H1 (cell line): Measurements from ENCODE around the gene FIGNL2. TPM values are rescaled to one million over a fixed set of nuclear protein-coding genes. Genes with fewer than 3 reads are reported as not detected.

Source experiments
- CTCF ChIA-PET: fragments of 300-600 bp; sonication (Branson Sonifier 250); formaldehyde crosslinking; loops from one replicate; lab custom pipeline; 2021; ENCODE audit not compliant: partially characterized antibody; lab: Charles Lee
- POLR2A ChIA-PET: fragments of 300-600 bp; sonication (Branson Sonifier 250); formaldehyde crosslinking; loops from one replicate; lab custom pipeline; 2021; ENCODE audit warnings: inconsistent platforms; ENCODE audit not compliant: partially characterized antibody; lab: Charles Lee
- DNase-seq, 2 experiments: peaks; one replicate each; pipeline versions ENCODE4 v3.0.0 to v3.0.0-alpha.2; 2010 to 2022; ENCODE audit warnings: low spot score in 2 of 2, low read depth in 1 of 2, mixed read lengths in 1 of 2
- FAIRE-seq: peaks from 2 replicates; lab custom pipeline; 2011; peaks lifted over from hg19 to GRCh38; lab: Jason Lieb, UNC
- H2AFZ ChIP-seq: 2 replicates; pipeline ENCODE4 v1.8.1; 2012; ENCODE audit warnings: low read length, inconsistent platforms
- H2AK5ac ChIP-seq: 2 replicates; pipeline ENCODE4 v1.6.1; 2013; ENCODE audit warnings: low read depth, low read length
- H2BK120ac ChIP-seq: replicated peaks from 2 replicates; pipeline ENCODE3; 2013; ENCODE audit warnings: low read depth, low read length, inconsistent platforms
- H2BK12ac ChIP-seq: 2 replicates; pipeline ENCODE4 v1.6.1; 2013; ENCODE audit warnings: low read depth, low read length
- H2BK15ac ChIP-seq: 2 replicates; pipeline ENCODE4 v1.6.1; 2013; ENCODE audit warnings: low read length
- H2BK20ac ChIP-seq: 2 replicates; pipeline ENCODE4 v1.6.1; 2013; ENCODE audit warnings: low read length
- H2BK5ac ChIP-seq: 2 replicates; pipeline ENCODE4 v1.6.1; 2013; ENCODE audit warnings: low read depth, low read length
- H3K14ac ChIP-seq: 2 replicates; pipeline ENCODE4 v1.6.1; 2013; ENCODE audit warnings: inconsistent platforms; ENCODE audit not compliant: insufficient read length
- H3K18ac ChIP-seq: 2 replicates; pipeline ENCODE4 v1.6.1; 2013; ENCODE audit warnings: low read length; ENCODE audit errors: extremely low read depth
- H3K23ac ChIP-seq: 2 replicates; pipeline ENCODE4 v1.6.1; 2013; ENCODE audit warnings: inconsistent platforms; ENCODE audit not compliant: insufficient read length
- H3K23me2 ChIP-seq: 2 replicates; pipeline ENCODE4 v1.6.1; 2013; ENCODE audit warnings: low read depth, low read length
- H3K27ac ChIP-seq: 2 replicates; pipeline ENCODE4 v1.6.1; 2011; ENCODE audit warnings: low read depth, low read length, inconsistent platforms
- H3K27me3 ChIP-seq, 4 experiments: replicated peaks in 1 of 4; 1 replicate in 1 of 4; 2 replicates in 3 of 4; pipeline versions ENCODE4 v1.6.1 to v1.8.1; 2011 to 2013; ENCODE audit warnings: low read length in 3 of 4, mild to moderate bottlenecking in 3 of 4, inconsistent platforms in 2 of 4, mixed read lengths in 2 of 4, moderate library complexity in 1 of 4; ENCODE audit not compliant: control insufficient read depth in 3 of 4, insufficient read depth in 3 of 4; ENCODE audit errors: extremely low read depth in 1 of 4
- H3K36me3 ChIP-seq, 4 experiments: 2 replicates each; pipeline versions ENCODE4 v1.6.1 to v1.8.1; 2011 to 2013; ENCODE audit warnings: mild to moderate bottlenecking in 4 of 4, low read length in 3 of 4, moderate library complexity in 2 of 4, control low read depth in 1 of 4, inconsistent platforms in 1 of 4; ENCODE audit not compliant: insufficient read depth in 4 of 4, control insufficient read depth in 2 of 4
- H3K4ac ChIP-seq: replicated peaks from 2 replicates; pipeline ENCODE3; 2013; ENCODE audit warnings: low read length, low read depth, mixed read lengths, inconsistent platforms; ENCODE audit not compliant: insufficient read length
- H3K4me1 ChIP-seq, 4 experiments: replicated peaks in 1 of 4; 1 replicate in 1 of 4; 2 replicates in 3 of 4; pipeline versions ENCODE4 v1.6.1 to v1.8.1; 2011 to 2013; ENCODE audit warnings: low read length in 3 of 4, inconsistent platforms in 2 of 4, mixed read lengths in 1 of 4; ENCODE audit not compliant: insufficient read depth in 4 of 4, control insufficient read depth in 3 of 4
- H3K4me2 ChIP-seq, 2 experiments: 2 replicates each; pipeline versions ENCODE4 v1.6.1 to v1.8.1; 2011 to 2013; ENCODE audit warnings: low read depth in 2 of 2, low read length in 2 of 2, control low read depth in 1 of 2, inconsistent platforms in 1 of 2, mild to moderate bottlenecking in 1 of 2; ENCODE audit not compliant: insufficient read depth in 1 of 2
- H3K4me3 ChIP-seq, 4 experiments: fragments of 200-600, 300-600 bp in 1 of 4; sonication (generic), shearing (Covaris generic), sonication (Bioruptor Twin) in 1 of 4; 2 replicates each; pipeline versions ENCODE4 v1.5.1 to v1.8.1; 2011 to 2016; ENCODE audit warnings: low read length in 4 of 4, low read depth in 3 of 4, control low read depth in 2 of 4, inconsistent platforms in 2 of 4, mild to moderate bottlenecking in 2 of 4, mixed read lengths in 1 of 4, moderate library complexity in 1 of 4; ENCODE audit not compliant: insufficient read depth in 2 of 4; ENCODE audit errors: extremely low read depth in 1 of 4
- H3K56ac ChIP-seq: replicated peaks from 2 replicates; pipeline ENCODE3; 2013; ENCODE audit warnings: low read depth, mild to moderate bottlenecking, mixed read lengths, low read length, inconsistent platforms; ENCODE audit not compliant: insufficient read length
- H3K79me1 ChIP-seq: 2 replicates; pipeline ENCODE4 v1.6.1; 2013; ENCODE audit warnings: low read depth, low read length, control low read depth
- H3K79me2 ChIP-seq, 2 experiments: 2 replicates each; pipeline versions ENCODE4 v1.6.1 to v1.8.1; 2012 to 2013; ENCODE audit warnings: low read length in 2 of 2, mild to moderate bottlenecking in 2 of 2, inconsistent platforms in 1 of 2; ENCODE audit not compliant: insufficient read depth in 2 of 2, control insufficient read depth in 1 of 2
- H3K9ac ChIP-seq, 4 experiments: replicated peaks in 1 of 4; 1 replicate in 1 of 4; 2 replicates in 3 of 4; pipeline versions ENCODE4 v1.6.1 to v1.8.1; 2011 to 2013; ENCODE audit warnings: low read depth in 3 of 4, low read length in 3 of 4, control low read depth in 2 of 4, mild to moderate bottlenecking in 2 of 4, moderate library complexity in 2 of 4, inconsistent platforms in 1 of 4; ENCODE audit errors: extremely low read depth in 1 of 4
- H3K9me3 ChIP-seq, 2 experiments: 2 replicates each; pipeline versions ENCODE4 v1.6.1 to v1.8.1; 2012 to 2013; ENCODE audit warnings: mild to moderate bottlenecking in 2 of 2, moderate library complexity in 2 of 2, control low read depth in 1 of 2, inconsistent platforms in 1 of 2, low read depth in 1 of 2, low read length in 1 of 2, mixed read lengths in 1 of 2; ENCODE audit not compliant: insufficient read depth in 2 of 2
- H4K20me1 ChIP-seq, 2 experiments: replicated peaks in 1 of 2; 2 replicates each; pipeline versions ENCODE3 to v1.8.1; 2011 to 2013; ENCODE audit warnings: inconsistent platforms in 2 of 2, low read length in 2 of 2, mild to moderate bottlenecking in 1 of 2; ENCODE audit not compliant: insufficient read depth in 2 of 2, control insufficient read depth in 1 of 2
- H4K5ac ChIP-seq: 2 replicates; pipeline ENCODE4 v1.6.1; 2013; ENCODE audit warnings: low read length, low read depth, mixed read lengths, inconsistent platforms; ENCODE audit not compliant: insufficient read length
- H4K8ac ChIP-seq: 2 replicates; pipeline ENCODE4 v1.8.0; 2013; ENCODE audit warnings: mild to moderate bottlenecking, moderate library complexity, low read length, inconsistent platforms; ENCODE audit not compliant: insufficient read depth; ENCODE audit errors: extremely low read depth
- H4K91ac ChIP-seq: replicated peaks from 2 replicates; pipeline ENCODE3; 2013; ENCODE audit warnings: low read length, mixed read lengths, inconsistent platforms; ENCODE audit not compliant: insufficient read length
- BACH1 ChIP-seq: IDR thresholded peaks from 2 replicates; pipeline ENCODE4 v1.6.1; 2012; ENCODE audit warnings: low read length, improper control_type of control experiment
- CEBPB ChIP-seq: IDR thresholded peaks from 2 replicates; pipeline ENCODE4 v1.6.1; 2012; ENCODE audit warnings: low read depth, low read length
- CHD1 ChIP-seq: IDR thresholded peaks from 2 replicates; pipeline ENCODE4 v1.6.1; 2012; ENCODE audit warnings: low read depth, low read length, improper control_type of control experiment
- CREB1 ChIP-seq: IDR thresholded peaks from 2 replicates; pipeline ENCODE4 v1.6.1; 2012; ENCODE audit warnings: inconsistent platforms
- CTBP2 ChIP-seq: IDR thresholded peaks from 2 replicates; pipeline ENCODE4 v1.7.0; 2011; ENCODE audit warnings: borderline replicate concordance, mild to moderate bottlenecking, moderate library complexity, mixed read lengths, low read length; ENCODE audit not compliant: insufficient read depth, insufficient read length
- EGR1 ChIP-seq: IDR thresholded peaks from 2 replicates; pipeline ENCODE4 v1.6.1; 2011; ENCODE audit warnings: low read depth, low read length, borderline replicate concordance
- GABPA ChIP-seq: IDR thresholded peaks from 2 replicates; pipeline ENCODE4 v1.6.1; 2011; ENCODE audit warnings: mild to moderate bottlenecking, low read length, moderate library complexity, borderline replicate concordance; ENCODE audit not compliant: insufficient read depth
- KDM4A ChIP-seq: IDR thresholded peaks from one replicate; pipeline ENCODE4 v1.7.1; 2012; ENCODE audit warnings: low read depth, mild to moderate bottlenecking, moderate library complexity, low read length, inconsistent platforms; ENCODE audit not compliant: severe bottlenecking
- NRF1 ChIP-seq: IDR thresholded peaks from 2 replicates; pipeline ENCODE4 v1.6.1; 2011; ENCODE audit warnings: mild to moderate bottlenecking, low read depth, low read length, improper control_type of control experiment
- RBBP5 ChIP-seq: IDR thresholded peaks from 2 replicates; pipeline ENCODE4 v1.7.1; 2012; ENCODE audit warnings: low read depth, mild to moderate bottlenecking, inconsistent platforms, low read length, moderate library complexity, borderline replicate concordance
- RXRA ChIP-seq: IDR thresholded peaks from 2 replicates; pipeline ENCODE4 v1.6.1; 2011; ENCODE audit warnings: low read depth, mild to moderate bottlenecking, low read length, moderate library complexity; ENCODE audit not compliant: insufficient read depth
- SIRT6 ChIP-seq: IDR thresholded peaks from one replicate; pipeline ENCODE4 v1.7.1; 2012; ENCODE audit warnings: low read length, inconsistent platforms
- SRF ChIP-seq: IDR thresholded peaks from 2 replicates; pipeline ENCODE4 v1.6.1; 2011; ENCODE audit warnings: mild to moderate bottlenecking, low read depth, low read length, moderate library complexity
- ZNF274 ChIP-seq: IDR thresholded peaks from 2 replicates; pipeline ENCODE4 v1.7.0; 2012; ENCODE audit warnings: low read length, borderline replicate concordance; ENCODE audit errors: extremely low read depth
- WGBS, 2 experiments: shearing (Covaris generic) in 1 of 2; methylation state at CpG; one replicate each; pipeline versions ENCODE4 v1.1.6 to v1.1.7; 2013 to 2015; ENCODE audit warnings: low lambda C conversion rate in 2 of 2, mixed read lengths in 2 of 2, inconsistent platforms in 1 of 2, low coverage in 1 of 2, missing lambda C conversion rate in 1 of 2; ENCODE audit not compliant: insufficient replicate concordance in 2 of 2, insufficient coverage in 1 of 2, insufficient read length in 1 of 2; ENCODE audit errors: extremely low coverage in 1 of 2, missing lambda C conversion rate in 1 of 2; 5-methylcytosine and 5-hydroxymethylcytosine counted together
- polyA plus RNA-seq, 7 experiments: library from polyadenylated mRNA; depleted of rRNA in 3 of 7; stranded (reverse) in 5 of 7; unstranded in 2 of 7; fragments of >200 nt in 5 of 7; fragments of 200-250 nt in 2 of 7; gene quantifications; 1 replicate in 5 of 7; 2 replicates in 1 of 7; 4 replicates in 1 of 7; pipeline versions ENCODE4 v1.2.1 to v1.2.3, GENCODE V29; 2011 to 2013; ENCODE audit warnings: missing spikeins in 2 of 7, mixed read lengths in 2 of 7
- total RNA-seq: library from RNA; stranded (reverse); fragmentation: NEBNext Ultra II Directional; extraction: Animal tissue kit (Norgen Biotek cat#: 25700); gene quantifications from 2 replicates; pipeline ENCODE4 v1.2.1, GENCODE V29; 2021
- TF ChIP-seq, protein P1 (sequence below): IDR thresholded peaks from 2 replicates; pipeline ENCODE4 v1.6.1; 2011; ENCODE audit warnings: low read depth, mild to moderate bottlenecking, low read length; ENCODE audit not compliant: insufficient read depth

Gene FIGNL2
- total and polyA plus RNA-seq, 2 of the 8 experiments (the other 6 are each of a cell fraction or from before 2014, with no cell fraction given): 6.5 to 7.1 TPM

DNA sequence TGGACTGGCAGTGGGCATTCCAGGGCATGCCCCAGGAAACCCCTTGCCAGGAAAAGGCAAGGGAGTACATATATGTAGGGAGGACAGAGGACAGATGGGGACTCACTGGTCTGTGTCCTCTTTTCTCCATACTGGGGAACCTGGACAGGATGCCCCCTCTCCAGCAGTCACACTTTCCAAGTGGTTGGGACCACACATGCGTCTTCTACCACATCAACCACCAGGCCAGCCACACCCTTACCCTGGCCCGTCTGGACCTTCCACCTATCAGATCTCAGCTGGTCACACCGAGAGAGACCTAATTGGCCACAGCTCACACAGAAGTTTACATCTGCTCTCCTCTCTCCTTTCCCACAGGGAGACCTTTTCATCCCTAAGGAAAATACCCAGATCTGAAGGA lies 47.7 kb upstream of the FIGNL2 start:
- no peak for FAIRE-seq
- H3K27ac ChIP-seq: no peak overlapping the region
- DNase-seq: no peak
- TF ChIP-seq GABPA (no peak), ZNF274 (no peak), EGR1 (no peak), RBBP5 (no peak), CTBP2 (no peak), SIRT6 (no peak), KDM4A (no peak), CHD1 (no peak), BACH1 (no peak), CREB1 (no peak), SRF (no peak), RXRA (no peak), CEBPB (no peak), NRF1 (no peak)
- TF ChIP-seq, protein P1, sequence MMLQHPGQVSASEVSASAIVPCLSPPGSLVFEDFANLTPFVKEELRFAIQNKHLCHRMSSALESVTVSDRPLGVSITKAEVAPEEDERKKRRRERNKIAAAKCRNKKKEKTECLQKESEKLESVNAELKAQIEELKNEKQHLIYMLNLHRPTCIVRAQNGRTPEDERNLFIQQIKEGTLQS: no peak

More for the DNA sequence above, 47.7 kb upstream of the FIGNL2 start:
- Histone ChIP-seq H2BK15ac (0 out of 2 replicates have a peak overlapping the region, but pooled peaks have one; percentile 81), H3K79me2 (no peaks in the 10 kb centered on the region), H2BK12ac (no peak overlapping the region), H3K9ac (no peak overlapping the region), H4K8ac (peak overlapping the region; percentile 39; the same call in 1 of the 2 replicates), H3K23me2 (no peaks in the 10 kb centered on the region), H3K79me1 (no peaks in the 10 kb centered on the region), H2AK5ac (no peak overlapping the region), H3K36me3 (no peaks in the 10 kb centered on the region; a peak in 1 of 8 replicates), H3K4ac (no peak overlapping the region), H3K27me3 (no peaks in the 10 kb centered on the region), H2AFZ (no peak overlapping the region), H3K4me2 (no peak overlapping the region), H3K56ac (no peak overlapping the region), H2BK5ac (no peak overlapping the region), H4K5ac (no peak overlapping the region), H3K4me1 (no peaks in the 10 kb centered on the region), H3K23ac (no peak overlapping the region), H4K91ac (no peak overlapping the region), H3K9me3 (no peaks in the 10 kb centered on the region), H2BK20ac (no peak overlapping the region; the same call in 1 of the 2 replicates), H3K18ac (no peak overlapping the region), H2BK120ac (no peak overlapping the region), H3K14ac (no peak overlapping the region), H3K4me3 (no peak overlapping the region), H4K20me1 (peaks cover 0 to 2% of the 10 kb centered on the region in 2 experiments)
- 95% methylated on average over 3 of the region's 3 CpGs; no CpG with 5 or more reads in 1 of the 2 experiments for WGBS, 2 experiments
- ChIA-PET CTCF (interaction anchor here (0.7 to 10.9 kb wide), 11 partner anchors 9 to 104 kb away, joined by 3 to 140 read pairs (median 12); partner anchors contain the start of gene ACVRL1), POLR2A (no interaction called here)
